Bronchial epithelial cell (primary cell): ENCODE results near the gene MITF. TPM values are rescaled to one million over a fixed set of nuclear protein-coding genes. Genes with fewer than 3 reads are reported as not detected.
"Not testable (repeated sequence)": the region's sequence is repeated elsewhere in the genome, so short reads cannot be mapped to it uniquely, and the experiment has no call there.

ENCODE experiments used
- DNase-seq: peaks from one replicate; pipeline ENCODE4 v3.0.0-alpha.2; 2010; ENCODE audit warnings: low read depth
- FAIRE-seq: peaks from 2 replicates; lab custom pipeline; 2011; peaks lifted over from hg19 to GRCh38; lab: Jason Lieb, UNC
- H3K27me3 ChIP-seq: 2 replicates; pipeline ENCODE4 v1.5.1; 2011; ENCODE audit warnings: low read length; ENCODE audit not compliant: control insufficient read depth, insufficient read depth
- H3K36me3 ChIP-seq: 2 replicates; pipeline ENCODE4 v1.5.1; 2011; ENCODE audit warnings: low read length; ENCODE audit not compliant: control insufficient read depth, insufficient read depth
- H3K4me3 ChIP-seq: 2 replicates; pipeline ENCODE4 v1.5.1; 2011; ENCODE audit warnings: mild to moderate bottlenecking, low read depth, low read length, control low read depth
- total RNA-seq: library from RNA; depleted of rRNA; stranded (reverse); fragments of >200 nt; gene quantifications from 2 replicates; pipeline ENCODE4 v1.2.1, GENCODE V29; 2014
- TF ChIP-seq, protein P1 (sequence below): IDR thresholded peaks from 2 replicates; pipeline ENCODE4 v1.5.1; 2011; ENCODE audit warnings: mild to moderate bottlenecking, moderate library complexity, low read length, control low read depth, inconsistent platforms; ENCODE audit not compliant: insufficient read depth, severe bottlenecking

Gene MITF
- total RNA-seq, 1 donor from 2014 or later: 1.6 TPM

DNA sequence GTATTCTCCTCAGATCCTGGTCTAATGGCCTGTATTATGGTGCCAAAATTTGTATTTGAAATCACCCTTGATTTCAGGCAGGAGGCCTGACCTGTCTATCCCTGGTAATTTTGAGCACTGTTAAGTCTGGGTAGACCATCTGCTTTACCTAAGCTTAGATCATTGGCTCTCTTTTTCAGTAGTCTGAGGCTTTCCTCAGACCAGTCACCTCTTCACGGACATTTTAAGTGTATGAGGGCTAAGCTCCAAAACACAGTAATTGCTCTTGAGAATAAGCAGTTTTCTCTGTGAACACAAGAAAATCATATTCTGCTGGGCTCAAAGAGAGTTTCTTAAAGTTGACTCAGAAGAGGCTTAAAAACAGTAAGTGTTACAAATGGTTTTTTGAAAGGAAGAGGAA lies 168.3 kb downstream of the MITF start:
- Histone ChIP-seq H3K27me3 (no peaks in the 10 kb centered on the region), H3K4me3 (no peak overlapping the region), H3K36me3 (no peaks in the 10 kb centered on the region)
- no peak for FAIRE-seq
- TF ChIP-seq, protein P1, sequence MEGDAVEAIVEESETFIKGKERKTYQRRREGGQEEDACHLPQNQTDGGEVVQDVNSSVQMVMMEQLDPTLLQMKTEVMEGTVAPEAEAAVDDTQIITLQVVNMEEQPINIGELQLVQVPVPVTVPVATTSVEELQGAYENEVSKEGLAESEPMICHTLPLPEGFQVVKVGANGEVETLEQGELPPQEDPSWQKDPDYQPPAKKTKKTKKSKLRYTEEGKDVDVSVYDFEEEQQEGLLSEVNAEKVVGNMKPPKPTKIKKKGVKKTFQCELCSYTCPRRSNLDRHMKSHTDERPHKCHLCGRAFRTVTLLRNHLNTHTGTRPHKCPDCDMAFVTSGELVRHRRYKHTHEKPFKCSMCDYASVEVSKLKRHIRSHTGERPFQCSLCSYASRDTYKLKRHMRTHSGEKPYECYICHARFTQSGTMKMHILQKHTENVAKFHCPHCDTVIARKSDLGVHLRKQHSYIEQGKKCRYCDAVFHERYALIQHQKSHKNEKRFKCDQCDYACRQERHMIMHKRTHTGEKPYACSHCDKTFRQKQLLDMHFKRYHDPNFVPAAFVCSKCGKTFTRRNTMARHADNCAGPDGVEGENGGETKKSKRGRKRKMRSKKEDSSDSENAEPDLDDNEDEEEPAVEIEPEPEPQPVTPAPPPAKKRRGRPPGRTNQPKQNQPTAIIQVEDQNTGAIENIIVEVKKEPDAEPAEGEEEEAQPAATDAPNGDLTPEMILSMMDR: no peak
- DNase-seq: no peak

- DNase-seq, H3K27me3 ChIP-seq, FAIRE-seq, H3K4me3 ChIP-seq, H3K36me3 ChIP-seq: not testable (repeated sequence)
Observed at GRCh38 chr3:69909859-69910258, 170.6 kb downstream of the MITF start.

DNA sequence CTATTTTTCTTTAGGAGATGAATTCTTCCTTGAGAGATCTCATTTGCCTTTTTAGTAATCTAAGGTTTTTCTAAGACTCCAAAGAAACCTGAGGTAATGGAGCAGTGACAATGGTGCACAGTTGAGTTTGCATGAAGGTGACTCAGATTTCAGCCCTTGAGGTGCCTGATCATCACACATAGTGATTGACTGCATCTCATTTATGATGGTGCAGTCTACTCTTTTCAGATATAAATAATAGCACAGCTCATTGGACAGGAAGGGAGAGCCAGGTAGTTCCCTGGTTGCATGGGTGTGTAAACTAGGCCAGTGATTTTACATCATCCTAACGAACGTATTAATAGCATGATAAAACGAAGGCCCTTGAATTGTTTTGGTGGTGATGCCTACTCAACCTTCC lies 174.2 kb downstream of the MITF start:
- no peak overlapping the region for H3K4me3 ChIP-seq
- TF ChIP-seq, protein P1: no peak
- no peak for DNase-seq
- H3K36me3 ChIP-seq: no peaks in the 10 kb centered on the region
- H3K27me3 ChIP-seq: no peaks in the 10 kb centered on the region
- no peak for FAIRE-seq

GRCh38 chr3:69914395-69914794 lies 175.1 kb downstream of the MITF start:
- FAIRE-seq: peak; percentile 50
- DNase-seq: peak; percentile 95

GRCh38 chr3:69915726-69916125 lies 176.5 kb downstream of the MITF start:
- TF ChIP-seq, protein P1: no peak
- H3K36me3 ChIP-seq: no peaks in the 10 kb centered on the region
- FAIRE-seq (no peak), DNase-seq (no peak)
- no peaks in the 10 kb centered on the region for H3K27me3 ChIP-seq
- H3K4me3 ChIP-seq: no peak overlapping the region

More at GRCh38 chr3:69914395-69914794, 175.1 kb downstream of the MITF start:
- TF ChIP-seq, protein P1: no peak
- H3K36me3 ChIP-seq: no peaks in the 10 kb centered on the region
- H3K27me3 ChIP-seq: no peaks in the 10 kb centered on the region
- H3K4me3 ChIP-seq: no peak overlapping the region

DNA sequence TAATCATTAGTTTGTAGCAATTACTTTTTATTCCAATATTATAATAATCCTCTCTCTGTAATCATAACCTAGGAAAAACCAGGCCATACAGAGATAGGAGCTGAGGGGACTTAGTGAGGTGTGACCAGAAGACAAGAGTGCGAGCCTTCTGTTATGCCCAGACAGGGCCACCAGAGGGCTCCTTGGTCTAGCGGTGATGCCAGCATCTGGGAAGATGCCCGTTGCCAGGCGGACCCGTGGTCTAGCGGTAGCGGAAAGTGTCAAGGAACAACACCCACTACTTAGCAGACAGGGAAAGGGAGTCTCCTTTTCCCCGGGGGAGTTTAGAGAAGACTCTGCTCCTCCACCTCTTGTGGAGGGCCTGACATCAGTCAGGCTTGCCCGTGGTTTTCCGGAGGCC lies 180.7 kb downstream of the MITF start:
- not testable (repeated sequence) for H3K4me3 ChIP-seq, H3K36me3 ChIP-seq, H3K27me3 ChIP-seq, DNase-seq, FAIRE-seq
- TF ChIP-seq, protein P1: peak; percentile 24
